Colon (tissue), 2 donors: ENCODE data around the gene COL18A1.

Source experiments
- FAIRE-seq: peaks from 2 replicates; lab custom pipeline; 2012; peaks lifted over from hg19 to GRCh38; lab: Jason Lieb, UNC
- donor health status: control.
- donor health status: control.

COL18A1 gene

GRCh38 chr21:45455674-45456583 lies 51.0 kb downstream of the COL18A1 start:
- FAIRE-seq, result no peak

GRCh38 chr21:45456584-45457160 lies 51.7 kb downstream of the COL18A1 start:
- no peak for FAIRE-seq

- FAIRE-seq, result no peak
Measured at GRCh38 chr21:45457161-45457831, 52.3 kb downstream of the COL18A1 start.

- no peak for FAIRE-seq
Measured at GRCh38 chr21:45457832-45458172, 52.8 kb downstream of the COL18A1 start.

- no peak for FAIRE-seq
Measured at GRCh38 chr21:45458281-45459170, 53.6 kb downstream of the COL18A1 start.

GRCh38 chr21:45459171-45460010 lies 54.4 kb downstream of the COL18A1 start:
- no peak for FAIRE-seq

- FAIRE-seq, result no peak
Measured at GRCh38 chr21:45460011-45460565, 55.1 kb downstream of the COL18A1 start.

- no peak for FAIRE-seq
Measured at GRCh38 chr21:45460611-45461368, 55.8 kb downstream of the COL18A1 start.

GRCh38 chr21:45461369-45461750 lies 56.4 kb downstream of the COL18A1 start:
- FAIRE-seq, result no peak

GRCh38 chr21:45461806-45462341 lies 56.9 kb downstream of the COL18A1 start:
- FAIRE-seq, result no peak

GRCh38 chr21:45463871-45464270 lies 58.9 kb downstream of the COL18A1 start:
- no peak for FAIRE-seq

- no peak for FAIRE-seq
Measured at GRCh38 chr21:45464309-45464708, 59.3 kb downstream of the COL18A1 start.

GRCh38 chr21:45465105-45465504 lies 60.1 kb downstream of the COL18A1 start:
- no peak for FAIRE-seq

- no peak for FAIRE-seq
Measured at GRCh38 chr21:45465611-45466329, 60.8 kb downstream of the COL18A1 start.

- FAIRE-seq, result no peak
Measured at GRCh38 chr21:45466330-45467220, 61.6 kb downstream of the COL18A1 start.

GRCh38 chr21:45467221-45467779 lies 62.3 kb downstream of the COL18A1 start:
- no peak for FAIRE-seq

- no peak for FAIRE-seq
Measured at GRCh38 chr21:45468051-45468970, 63.3 kb downstream of the COL18A1 start.
